Left lung (tissue), 10 donors: ENCODE measurements around the gene FAM89A. TPM values are rescaled to one million over a fixed set of nuclear protein-coding genes. Genes with fewer than 3 reads are reported as not detected.

Experiments used
- ATAC-seq: fragments of 200-7000 bp; cut with Tn5 transposase; one replicate; pipeline ENCODE4 v1.9.1; 2020; ENCODE audit warnings: moderate library complexity
- DNase-seq, 4 donors: peaks; one replicate each; pipeline ENCODE4 v3.0.0-alpha.2; 2013 to 2020
- H3K27ac ChIP-seq, 2 donors: fragments of 200-600 bp; sonication (generic) in 1 of 2; one replicate each; pipeline versions ENCODE4 v1.5.0 to v1.8.0; 2020 to 2021
- H3K27me3 ChIP-seq, 2 donors: fragments of 200-600 bp; sonication (generic) in 1 of 2; one replicate each; pipeline versions ENCODE4 v1.5.0 to v1.8.0; 2020 to 2021
- H3K36me3 ChIP-seq, 2 donors: fragments of 200-600 bp; sonication (generic) in 1 of 2; one replicate each; pipeline versions ENCODE4 v1.5.0 to v1.8.0; 2020 to 2021
- H3K4me1 ChIP-seq, 2 donors: fragments of 200-600 bp; one replicate each; pipeline ENCODE4 v1.8.0; 2021
- H3K4me3 ChIP-seq, 2 donors: fragments of 200-600 bp; sonication (generic) in 1 of 2; one replicate each; pipeline versions ENCODE4 v1.5.0 to v1.8.0; 2020 to 2021; ENCODE audit warnings: mild to moderate bottlenecking in 1 of 2
- H3K9me3 ChIP-seq, 2 donors: fragments of 200-600 bp; sonication (generic) in 1 of 2; one replicate each; pipeline versions ENCODE4 v1.5.0 to v1.8.0; 2020 to 2021
- intact Hi-C, 2 donors: fragments of 100-400 bp; cut with DNase I; formaldehyde crosslinking; loops; one replicate each; pipeline versions ENCODE4 v1.11.2 to v1.14.2; 2022
- polyA plus RNA-seq, 6 donors: library from polyadenylated mRNA; unstranded; fragments of 120-200 nt; gene quantifications; one replicate each; pipeline ENCODE4 v1.2.1, GENCODE V29; 2013; ENCODE audit not compliant: insufficient read length in 6 of 6
- total RNA-seq, 2 donors: library from RNA; stranded (reverse); fragmentation: NEBNext Ultra II Directional; extraction: Animal tissue kit (Norgen Biotek cat#: 25700); gene quantifications; one replicate each; pipeline ENCODE4 v1.2.1, GENCODE V29; 2021
- TF ChIP-seq, protein P1 (sequence below), 2 donors: fragments of 200-600 bp; sonication (generic) in 1 of 2; IDR thresholded peaks; one replicate each; pipeline versions ENCODE4 v1.5.0 to v1.8.0; 2021; ENCODE audit warnings: antibody characterized with exemption in 2 of 2
- donor health status: DM: no; HTN: yes; CAD: no.
- donor health status: DM: no; HTN: no; CAD: no.

The FAM89A gene
- total and polyA plus RNA-seq, 8 donors, result 12.3 to 26.6 (median 18.5) TPM

DNA sequence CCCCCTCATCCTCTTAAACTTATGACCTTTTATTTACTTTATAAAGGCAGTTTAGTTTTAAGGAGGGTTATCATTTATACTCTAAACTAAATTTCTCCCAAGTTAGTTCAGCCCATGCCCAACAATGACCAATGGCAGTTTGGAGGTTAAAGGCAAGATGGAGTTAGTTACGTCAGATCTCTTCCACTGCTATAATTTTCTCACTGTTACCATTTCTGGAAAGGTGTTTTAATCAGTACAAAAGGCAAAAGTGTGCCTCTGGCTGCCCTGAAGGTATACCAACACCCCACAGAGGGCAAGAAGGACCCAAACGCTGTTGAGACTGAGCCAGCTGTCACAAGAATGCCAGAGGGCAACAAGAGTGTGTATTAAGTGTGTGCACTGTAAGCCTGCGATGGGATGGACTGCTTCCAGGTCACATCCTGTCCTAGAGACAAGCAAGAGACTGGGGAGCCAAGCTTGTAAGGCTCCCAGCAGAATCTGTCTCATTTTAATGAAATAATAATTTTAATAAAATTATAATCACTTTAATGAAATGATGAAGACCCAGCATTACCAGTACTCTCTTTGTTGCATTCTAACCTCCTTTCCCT, 32.5 kb upstream of the FAM89A start:
- Histone ChIP-seq H3K4me3 (no peak overlapping the region), H3K27ac (no peak overlapping the region), H3K27me3 (no peaks in the 10 kb centered on the region), H3K36me3 (no peaks in the 10 kb centered on the region), H3K9me3 (no peaks in the 10 kb centered on the region), H3K4me1 (no peaks in the 10 kb centered on the region)
- DNase-seq (no peak), ATAC-seq (no peak)
- intact Hi-C loops, result no loop called here
- TF ChIP-seq, protein P1, sequence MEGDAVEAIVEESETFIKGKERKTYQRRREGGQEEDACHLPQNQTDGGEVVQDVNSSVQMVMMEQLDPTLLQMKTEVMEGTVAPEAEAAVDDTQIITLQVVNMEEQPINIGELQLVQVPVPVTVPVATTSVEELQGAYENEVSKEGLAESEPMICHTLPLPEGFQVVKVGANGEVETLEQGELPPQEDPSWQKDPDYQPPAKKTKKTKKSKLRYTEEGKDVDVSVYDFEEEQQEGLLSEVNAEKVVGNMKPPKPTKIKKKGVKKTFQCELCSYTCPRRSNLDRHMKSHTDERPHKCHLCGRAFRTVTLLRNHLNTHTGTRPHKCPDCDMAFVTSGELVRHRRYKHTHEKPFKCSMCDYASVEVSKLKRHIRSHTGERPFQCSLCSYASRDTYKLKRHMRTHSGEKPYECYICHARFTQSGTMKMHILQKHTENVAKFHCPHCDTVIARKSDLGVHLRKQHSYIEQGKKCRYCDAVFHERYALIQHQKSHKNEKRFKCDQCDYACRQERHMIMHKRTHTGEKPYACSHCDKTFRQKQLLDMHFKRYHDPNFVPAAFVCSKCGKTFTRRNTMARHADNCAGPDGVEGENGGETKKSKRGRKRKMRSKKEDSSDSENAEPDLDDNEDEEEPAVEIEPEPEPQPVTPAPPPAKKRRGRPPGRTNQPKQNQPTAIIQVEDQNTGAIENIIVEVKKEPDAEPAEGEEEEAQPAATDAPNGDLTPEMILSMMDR (IDR thresholded peaks at IDR 0.05), result no peak

DNA sequence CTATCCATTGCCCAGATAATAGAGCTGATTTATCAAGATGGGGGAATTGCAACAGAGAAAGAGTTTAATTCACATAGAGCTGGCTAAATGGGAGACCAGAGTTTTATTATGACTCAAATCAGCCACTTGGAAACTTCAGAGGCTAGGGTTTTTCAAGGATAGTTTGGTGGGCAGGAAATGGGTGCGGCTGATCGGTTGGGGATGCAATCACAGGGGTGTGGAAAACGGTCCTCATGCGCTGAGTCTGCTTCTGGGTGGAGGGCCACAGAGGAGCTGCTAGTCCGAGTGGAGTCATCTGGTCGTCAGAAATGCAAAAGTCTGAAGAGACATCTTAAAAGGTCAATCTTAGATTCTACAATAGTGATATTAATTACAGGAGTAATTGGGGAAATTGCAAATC, 32.0 kb upstream of the FAM89A start:
- H3K9me3 ChIP-seq, result no peaks in the 10 kb centered on the region
- no peak for ATAC-seq
- H3K36me3 ChIP-seq, result no peaks in the 10 kb centered on the region
- no peaks in the 10 kb centered on the region for H3K27me3 ChIP-seq
- DNase-seq, result no peak
- intact Hi-C loops, result no loop called here
- no peak overlapping the region for H3K4me3 ChIP-seq
- H3K4me1 ChIP-seq, result no peaks in the 10 kb centered on the region
- H3K27ac ChIP-seq, result no peak overlapping the region
- TF ChIP-seq, protein P1 (IDR thresholded peaks at IDR 0.05), result no peak

DNA sequence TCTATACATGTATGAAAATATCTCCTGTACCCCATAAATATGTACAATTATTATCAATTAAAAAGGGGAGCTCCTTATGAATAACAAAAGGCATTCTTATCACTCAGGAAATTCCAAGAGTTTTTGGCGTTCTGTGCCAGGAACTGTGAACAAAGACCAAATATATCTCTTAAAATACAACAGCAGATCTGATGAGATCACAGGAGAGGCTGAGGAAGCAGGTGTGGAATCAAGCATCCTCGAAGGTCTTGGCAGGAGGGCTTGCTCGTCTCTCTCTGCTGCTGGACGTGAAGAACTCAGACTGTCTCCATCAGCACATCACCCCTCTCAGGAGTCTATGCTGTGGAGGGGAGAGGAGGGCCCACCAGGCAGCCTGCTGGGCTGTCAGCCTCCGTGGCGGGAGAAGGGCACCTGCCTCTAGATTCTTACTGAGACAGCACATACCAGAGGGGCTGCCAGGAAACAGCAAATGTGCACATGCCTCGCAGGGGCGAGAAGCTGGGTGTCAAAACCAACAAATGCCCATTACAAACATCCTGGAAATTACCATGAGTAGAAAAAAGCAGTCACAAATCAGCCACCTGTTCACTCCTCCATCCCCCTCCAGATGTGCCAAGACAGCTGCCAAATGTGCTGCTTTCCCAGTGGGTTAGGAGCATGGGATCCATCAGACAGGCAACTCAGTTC, 30.8 kb upstream of the FAM89A start:
- DNase-seq (no peak), ATAC-seq (no peak)
- Histone ChIP-seq H3K27ac (no peak overlapping the region), H3K9me3 (no peaks in the 10 kb centered on the region), H3K27me3 (no peaks in the 10 kb centered on the region), H3K36me3 (no peaks in the 10 kb centered on the region), H3K4me3 (no peak overlapping the region), H3K4me1 (no peaks in the 10 kb centered on the region)
- TF ChIP-seq, protein P1 (IDR thresholded peaks at IDR 0.05), result no peak
- intact Hi-C loops, result no loop called here

DNA sequence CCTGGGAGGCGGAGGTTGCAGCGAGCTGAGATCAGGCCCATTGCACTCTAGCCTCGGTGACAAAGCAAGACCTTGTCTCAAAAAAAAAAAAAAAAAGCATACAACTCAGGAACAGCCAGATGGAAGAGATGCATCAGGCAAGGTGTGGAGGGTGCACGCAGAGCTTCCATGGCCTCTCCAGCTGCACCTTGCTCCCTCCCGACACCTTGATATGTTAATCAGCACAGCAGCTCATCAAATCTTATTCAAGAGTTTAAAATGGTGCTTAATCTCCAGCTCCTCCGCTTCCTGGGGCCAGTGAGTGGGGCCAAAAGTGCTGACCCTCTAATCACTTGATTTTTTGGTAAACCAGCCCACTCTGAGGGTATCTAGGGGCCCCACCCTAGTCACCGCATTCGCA, 29.3 kb upstream of the FAM89A start:
- no peaks in the 10 kb centered on the region for H3K27me3 ChIP-seq
- intact Hi-C loops, result no loop called here
- H3K9me3 ChIP-seq, result no peaks in the 10 kb centered on the region
- TF ChIP-seq, protein P1 (IDR thresholded peaks at IDR 0.05), result no peak
- ATAC-seq (no peak), DNase-seq (no peak)
- H3K4me3 ChIP-seq, result no peak overlapping the region
- no peak overlapping the region for H3K27ac ChIP-seq
- H3K36me3 ChIP-seq, result no peaks in the 10 kb centered on the region
- H3K4me1 ChIP-seq, result no peaks in the 10 kb centered on the region

DNA sequence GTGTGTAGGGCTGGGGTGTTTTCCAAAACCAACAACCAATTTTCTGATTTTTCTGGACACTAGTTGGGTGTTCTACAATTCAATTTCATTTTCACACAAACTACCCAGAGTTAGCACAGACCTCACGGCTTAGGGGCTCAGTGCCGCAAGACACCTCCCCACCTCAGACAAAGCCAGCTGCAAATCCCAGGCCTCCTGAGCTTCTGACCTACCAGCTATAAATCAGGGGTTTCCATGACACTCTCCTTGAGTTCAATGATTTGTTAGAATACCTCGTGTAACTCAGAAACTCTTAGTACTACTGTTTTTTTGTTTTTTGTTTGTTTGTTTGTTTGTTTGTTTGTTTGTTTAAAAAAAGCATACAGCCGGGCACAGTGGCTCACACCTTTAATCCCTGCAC, 28.7 kb upstream of the FAM89A start:
- TF ChIP-seq, protein P1 (IDR thresholded peaks at IDR 0.05), result no peak
- intact Hi-C loops, result no loop called here
- ATAC-seq, result no peak

More for the DNA sequence above, 28.7 kb upstream of the FAM89A start:
- no peaks in the 10 kb centered on the region for H3K36me3 ChIP-seq
- no peak overlapping the region for H3K4me3 ChIP-seq
- no peaks in the 10 kb centered on the region for H3K27me3 ChIP-seq
- no peaks in the 10 kb centered on the region for H3K4me1 ChIP-seq
- no peaks in the 10 kb centered on the region for H3K9me3 ChIP-seq
- H3K27ac ChIP-seq, result no peak overlapping the region
- no peak for DNase-seq
